Measurements from ENCODE around the gene WASF3.

DNA sequence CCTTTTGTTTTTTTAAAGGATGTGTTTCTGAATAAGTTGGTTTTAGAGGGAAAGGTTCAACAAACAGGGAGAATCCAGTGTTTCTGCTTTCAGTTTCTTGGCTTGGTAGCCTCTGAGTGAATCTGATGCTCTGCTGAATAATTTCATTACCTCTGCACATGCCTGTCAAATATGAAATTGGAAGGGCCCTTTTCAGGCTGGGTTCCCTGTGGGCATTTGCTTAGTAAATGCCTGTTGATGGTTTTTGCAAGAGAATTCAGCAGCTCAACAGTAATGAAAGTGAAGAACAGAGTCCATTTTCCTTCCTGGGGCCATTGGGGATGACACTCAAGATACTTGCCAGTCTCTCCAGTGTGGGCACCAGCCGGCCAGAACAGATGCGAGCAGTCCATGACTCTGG is 128.8 kb downstream of the WASF3 start:
- TF ChIP-seq RAD21 (IDR thresholded peaks at IDR 0.05; ENCODE audit: low read depth) (no peak), EP300 (IDR thresholded peaks at IDR 0.05; ENCODE audit: borderline replicate concordance) (no peak), CREB1 (IDR thresholded peaks at IDR 0.05; ENCODE audit: low read depth) (no peak), CEBPB (IDR thresholded peaks at IDR 0.05) (no peak), TCF12 (IDR thresholded peaks at IDR 0.05; ENCODE audit: low read depth) (no peak), FOXM1 (IDR thresholded peaks at IDR 0.05; ENCODE audit: borderline replicate concordance, low read depth) (no peak)
- TF ChIP-seq, protein P1, sequence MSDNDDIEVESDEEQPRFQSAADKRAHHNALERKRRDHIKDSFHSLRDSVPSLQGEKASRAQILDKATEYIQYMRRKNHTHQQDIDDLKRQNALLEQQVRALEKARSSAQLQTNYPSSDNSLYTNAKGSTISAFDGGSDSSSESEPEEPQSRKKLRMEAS (IDR thresholded peaks at IDR 0.05) = no peak
- TF ChIP-seq, protein P2, sequence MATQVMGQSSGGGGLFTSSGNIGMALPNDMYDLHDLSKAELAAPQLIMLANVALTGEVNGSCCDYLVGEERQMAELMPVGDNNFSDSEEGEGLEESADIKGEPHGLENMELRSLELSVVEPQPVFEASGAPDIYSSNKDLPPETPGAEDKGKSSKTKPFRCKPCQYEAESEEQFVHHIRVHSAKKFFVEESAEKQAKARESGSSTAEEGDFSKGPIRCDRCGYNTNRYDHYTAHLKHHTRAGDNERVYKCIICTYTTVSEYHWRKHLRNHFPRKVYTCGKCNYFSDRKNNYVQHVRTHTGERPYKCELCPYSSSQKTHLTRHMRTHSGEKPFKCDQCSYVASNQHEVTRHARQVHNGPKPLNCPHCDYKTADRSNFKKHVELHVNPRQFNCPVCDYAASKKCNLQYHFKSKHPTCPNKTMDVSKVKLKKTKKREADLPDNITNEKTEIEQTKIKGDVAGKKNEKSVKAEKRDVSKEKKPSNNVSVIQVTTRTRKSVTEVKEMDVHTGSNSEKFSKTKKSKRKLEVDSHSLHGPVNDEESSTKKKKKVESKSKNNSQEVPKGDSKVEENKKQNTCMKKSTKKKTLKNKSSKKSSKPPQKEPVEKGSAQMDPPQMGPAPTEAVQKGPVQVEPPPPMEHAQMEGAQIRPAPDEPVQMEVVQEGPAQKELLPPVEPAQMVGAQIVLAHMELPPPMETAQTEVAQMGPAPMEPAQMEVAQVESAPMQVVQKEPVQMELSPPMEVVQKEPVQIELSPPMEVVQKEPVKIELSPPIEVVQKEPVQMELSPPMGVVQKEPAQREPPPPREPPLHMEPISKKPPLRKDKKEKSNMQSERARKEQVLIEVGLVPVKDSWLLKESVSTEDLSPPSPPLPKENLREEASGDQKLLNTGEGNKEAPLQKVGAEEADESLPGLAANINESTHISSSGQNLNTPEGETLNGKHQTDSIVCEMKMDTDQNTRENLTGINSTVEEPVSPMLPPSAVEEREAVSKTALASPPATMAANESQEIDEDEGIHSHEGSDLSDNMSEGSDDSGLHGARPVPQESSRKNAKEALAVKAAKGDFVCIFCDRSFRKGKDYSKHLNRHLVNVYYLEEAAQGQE (IDR thresholded peaks at IDR 0.05; ENCODE audit: low read depth) = no peak

All from Ishikawa (cell line).